ENCODE results near the gene RING1. TPM values are rescaled to one million over a fixed set of nuclear protein-coding genes. Genes with fewer than 3 reads are reported as not detected.

Gene RING1
- total RNA-seq, 3 donors from 2014 or later, result 11.8 to 20.6 (median 19.5) TPM

- H3K9me3 ChIP-seq, result no peaks in the 10 kb centered on the region
- no peaks in the 10 kb centered on the region for H3K36me3 ChIP-seq
- no peak for TF ChIP-seq POLR2AphosphoS5 (IDR thresholded peaks at IDR 0.05)
- H3K27ac ChIP-seq, result no peak overlapping the region
- H3K4me3 ChIP-seq, result no peak overlapping the region
- intact Hi-C loops (cut with DNase I; ENCODE audit: low total_unique reads), result no loop called here
- DNase-seq (ENCODE audit: low spot score in 2 of 2), result peak in 1 of 2 donors; percentile 2
- peaks cover 0 to 3% of the 10 kb centered on the region in 2 donors for H3K27me3 ChIP-seq
- H3K4me1 ChIP-seq, result no peaks in the 10 kb centered on the region
Observed at GRCh38 chr6:33235221-33235634, 26.9 kb downstream of the RING1 start.

- Histone ChIP-seq H3K4me1 (no peaks in the 10 kb centered on the region), H3K36me3 (no peaks in the 10 kb centered on the region), H3K9me3 (no peaks in the 10 kb centered on the region), H3K27me3 (peaks cover 0 to 3% of the 10 kb centered on the region in 2 donors), H3K4me3 (no peak overlapping the region), H3K27ac (no peak overlapping the region)
- TF ChIP-seq POLR2AphosphoS5 (IDR thresholded peaks at IDR 0.05), result no peak
- no peak for TF ChIP-seq CTCF (IDR thresholded peaks at IDR 0.05)
- TF ChIP-seq POLR2A (IDR thresholded peaks at IDR 0.05), result no peak
- intact Hi-C loops (cut with DNase I; ENCODE audit: low total_unique reads), result no loop called here
- DNase-seq (ENCODE audit: low spot score in 2 of 2), result no peak
Observed at GRCh38 chr6:33236328-33236727, 28.0 kb downstream of the RING1 start.

GRCh38 chr6:33236852-33237251 is 28.6 kb downstream of the RING1 start:
- no peaks in the 10 kb centered on the region for H3K36me3 ChIP-seq
- H3K4me3 ChIP-seq, result no peak overlapping the region
- no peaks in the 10 kb centered on the region for H3K9me3 ChIP-seq
- TF ChIP-seq CTCF (IDR thresholded peaks at IDR 0.05), result no peak
- intact Hi-C loops (cut with DNase I; ENCODE audit: low total_unique reads), result no loop called here
- no peak overlapping the region for H3K27ac ChIP-seq
- no peaks in the 10 kb centered on the region for H3K4me1 ChIP-seq
- peak in 1 of 2 donors; percentile 15 for DNase-seq (ENCODE audit: low spot score in 2 of 2)
- H3K27me3 ChIP-seq, result no peaks in the 10 kb centered on the region

- H3K4me1 ChIP-seq, result no peaks in the 10 kb centered on the region
- H3K36me3 ChIP-seq, result no peaks in the 10 kb centered on the region
- H3K9me3 ChIP-seq, result no peaks in the 10 kb centered on the region
- peak in 1 of 2 donors; percentile 10 for DNase-seq (ENCODE audit: low spot score in 2 of 2)
- no peak overlapping the region for H3K27ac ChIP-seq
- TF ChIP-seq CTCF (IDR thresholded peaks at IDR 0.05), result no peak
- no peak for TF ChIP-seq POLR2AphosphoS5 (IDR thresholded peaks at IDR 0.05)
- no peak for TF ChIP-seq POLR2A (IDR thresholded peaks at IDR 0.05)
- H3K27me3 ChIP-seq, result no peaks in the 10 kb centered on the region
- H3K4me3 ChIP-seq, result no peak overlapping the region
- intact Hi-C loops (cut with DNase I; ENCODE audit: low total_unique reads), result loop anchor here (1.0 kb wide), 1 partner anchor 18 kb away; no protein-coding TSS in a partner anchor
Observed at GRCh38 chr6:33237741-33238140, 29.4 kb downstream of the RING1 start.

- H3K36me3 ChIP-seq, result no peaks in the 10 kb centered on the region
- no peaks in the 10 kb centered on the region for H3K4me1 ChIP-seq
- no peaks in the 10 kb centered on the region for H3K9me3 ChIP-seq
- DNase-seq (ENCODE audit: low spot score in 2 of 2), result no peak
- no peak overlapping the region for H3K27ac ChIP-seq
- intact Hi-C loops (cut with DNase I; ENCODE audit: low total_unique reads), result loop anchor here (10.0 kb wide), 1 partner anchor 127 kb away; no protein-coding TSS in a partner anchor
- no peaks in the 10 kb centered on the region for H3K27me3 ChIP-seq
- TF ChIP-seq CTCF (IDR thresholded peaks at IDR 0.05) (no peak), POLR2A (IDR thresholded peaks at IDR 0.05) (no peak), POLR2AphosphoS5 (IDR thresholded peaks at IDR 0.05) (no peak)
- H3K4me3 ChIP-seq, result no peak overlapping the region
Observed at GRCh38 chr6:33241968-33242367, 33.7 kb downstream of the RING1 start.

- H3K27me3 ChIP-seq, result no peaks in the 10 kb centered on the region
- TF ChIP-seq POLR2A (IDR thresholded peaks at IDR 0.05), result no peak
- no peak for TF ChIP-seq POLR2AphosphoS5 (IDR thresholded peaks at IDR 0.05)
- TF ChIP-seq CTCF (IDR thresholded peaks at IDR 0.05), result no peak
- intact Hi-C loops (cut with DNase I; ENCODE audit: low total_unique reads), result loop anchor here (10.0 kb wide), 1 partner anchor 129 kb away; no protein-coding TSS in a partner anchor
Observed at GRCh38 chr6:33243476-33243875, 35.2 kb downstream of the RING1 start.

More at GRCh38 chr6:33243476-33243875, 35.2 kb downstream of the RING1 start:
- Histone ChIP-seq H3K36me3 (no peaks in the 10 kb centered on the region), H3K9me3 (no peaks in the 10 kb centered on the region), H3K27ac (no peak overlapping the region), H3K4me3 (no peak overlapping the region), H3K4me1 (no peaks in the 10 kb centered on the region)
- DNase-seq (ENCODE audit: low spot score in 2 of 2), result no peak

Measured in breast epithelium (tissue), 4 donors.